ENCODE measurements around the gene BOD1L1.

Gene BOD1L1

GRCh38 chr4:13538427-13538973 lies 89.0 kb downstream of the BOD1L1 start:
- DNase-seq, result no peak

- no peak for DNase-seq
Observed at GRCh38 chr4:13537832-13538177, 89.7 kb downstream of the BOD1L1 start.

GRCh38 chr4:13537011-13537831 lies 90.3 kb downstream of the BOD1L1 start:
- DNase-seq, result no peak

GRCh38 chr4:13536607-13537006 lies 90.9 kb downstream of the BOD1L1 start:
- DNase-seq, result no peak

GRCh38 chr4:13535708-13536361 lies 91.7 kb downstream of the BOD1L1 start:
- no peak for DNase-seq

- no peak for DNase-seq
Observed at GRCh38 chr4:13535118-13535517, 92.4 kb downstream of the BOD1L1 start.

- no peak for DNase-seq
Observed at GRCh38 chr4:13534344-13535063, 93.0 kb downstream of the BOD1L1 start.

GRCh38 chr4:13533670-13534343 lies 93.7 kb downstream of the BOD1L1 start:
- DNase-seq, result no peak

GRCh38 chr4:13531625-13531998 lies 95.9 kb downstream of the BOD1L1 start:
- no peak for DNase-seq

GRCh38 chr4:13530823-13531624 lies 96.5 kb downstream of the BOD1L1 start:
- DNase-seq, result no peak

- no peak for DNase-seq
Observed at GRCh38 chr4:13529128-13529919, 98.2 kb downstream of the BOD1L1 start.

- no peak for DNase-seq
Observed at GRCh38 chr4:13528821-13529127, 98.8 kb downstream of the BOD1L1 start.

GRCh38 chr4:13527981-13528820 lies 99.3 kb downstream of the BOD1L1 start:
- no peak for DNase-seq

- DNase-seq, result no peak
Observed at GRCh38 chr4:13527192-13527980, 100.1 kb downstream of the BOD1L1 start.

GRCh38 chr4:13526658-13527057 lies 100.9 kb downstream of the BOD1L1 start:
- no peak for DNase-seq

GRCh38 chr4:13525606-13526281 lies 101.8 kb downstream of the BOD1L1 start:
- DNase-seq, result no peak

GRCh38 chr4:13524504-13525243 lies 102.9 kb downstream of the BOD1L1 start:
- no peak for DNase-seq

All from hippocampal formation (tissue), 2 donors.